ENCODE results near the gene SETDB2. TPM values are rescaled to one million over a fixed set of nuclear protein-coding genes. Genes with fewer than 3 reads are reported as not detected.

Gene SETDB2
- total RNA-seq, 1 donor, result 13.8 TPM

- Histone ChIP-seq H3K79me2 (ENCODE audit: insufficient read depth, low read length) (peaks cover 3% of the 10 kb centered on the region), H4K20me1 (ENCODE audit: insufficient read depth, low read length) (no peaks in the 10 kb centered on the region), H3K27me3 (ENCODE audit: insufficient read depth, low read length) (no peaks in the 10 kb centered on the region), H3K4me3 (ENCODE audit: insufficient read depth, low read length) (no peak overlapping the region), H2AFZ (ENCODE audit: low read length) (no peak overlapping the region), H3K36me3 (ENCODE audit: insufficient read depth, low read length) (no peaks in the 10 kb centered on the region), H3K9me3 (ENCODE audit: low read depth, low read length) (no peaks in the 10 kb centered on the region), H3K27ac (ENCODE audit: low read depth, low read length) (no peak overlapping the region), H3K4me1 (ENCODE audit: insufficient read depth, low read length) (peaks cover 6% of the 10 kb centered on the region), H3K4me2 (ENCODE audit: insufficient read depth, low read length) (no peak overlapping the region)
- no peak for TF ChIP-seq CTCF (IDR thresholded peaks at IDR 0.05; ENCODE audit: extremely low read depth, low read depth, low read length)
- no peak for DNase-seq (ENCODE audit: insufficient read length, low spot score, missing footprints)
Observed at GRCh38 chr13:49455007-49455398, 10.9 kb downstream of the SETDB2 start.

- TF ChIP-seq CTCF (IDR thresholded peaks at IDR 0.05; ENCODE audit: extremely low read depth, low read depth, low read length), result no peak
Observed at GRCh38 chr13:49456156-49456555, 12.1 kb downstream of the SETDB2 start.

GRCh38 chr13:49457221-49457620 lies 13.1 kb downstream of the SETDB2 start:
- H3K9me3 ChIP-seq (ENCODE audit: low read depth, low read length), result no peaks in the 10 kb centered on the region
- no peak overlapping the region for H3K27ac ChIP-seq (ENCODE audit: low read depth, low read length)
- TF ChIP-seq CTCF (IDR thresholded peaks at IDR 0.05; ENCODE audit: extremely low read depth, low read depth, low read length), result no peak
- DNase-seq (ENCODE audit: insufficient read length, low spot score, missing footprints), result no peak
- H4K20me1 ChIP-seq (ENCODE audit: insufficient read depth, low read length), result no peaks in the 10 kb centered on the region
- H3K79me2 ChIP-seq (ENCODE audit: insufficient read depth, low read length), result no peaks in the 10 kb centered on the region
- H3K4me1 ChIP-seq (ENCODE audit: insufficient read depth, low read length), result peaks cover 6% of the 10 kb centered on the region
- H3K4me3 ChIP-seq (ENCODE audit: insufficient read depth, low read length), result no peak overlapping the region
- H3K27me3 ChIP-seq (ENCODE audit: insufficient read depth, low read length), result no peaks in the 10 kb centered on the region
- no peak overlapping the region for H3K4me2 ChIP-seq (ENCODE audit: insufficient read depth, low read length)
- no peak overlapping the region for H2AFZ ChIP-seq (ENCODE audit: low read length)
- H3K36me3 ChIP-seq (ENCODE audit: insufficient read depth, low read length), result peaks cover 6% of the 10 kb centered on the region

More at GRCh38 chr13:49456156-49456555, 12.1 kb downstream of the SETDB2 start:
- H4K20me1 ChIP-seq (ENCODE audit: insufficient read depth, low read length), result no peaks in the 10 kb centered on the region
- no peaks in the 10 kb centered on the region for H3K79me2 ChIP-seq (ENCODE audit: insufficient read depth, low read length)
- no peak overlapping the region for H3K27ac ChIP-seq (ENCODE audit: low read depth, low read length)
- peaks cover 6% of the 10 kb centered on the region for H3K4me1 ChIP-seq (ENCODE audit: insufficient read depth, low read length)
- no peaks in the 10 kb centered on the region for H3K9me3 ChIP-seq (ENCODE audit: low read depth, low read length)
- no peaks in the 10 kb centered on the region for H3K27me3 ChIP-seq (ENCODE audit: insufficient read depth, low read length)
- H3K4me2 ChIP-seq (ENCODE audit: insufficient read depth, low read length), result no peak overlapping the region
- no peak for DNase-seq (ENCODE audit: insufficient read length, low spot score, missing footprints)
- no peak overlapping the region for H3K4me3 ChIP-seq (ENCODE audit: insufficient read depth, low read length)
- no peak overlapping the region for H2AFZ ChIP-seq (ENCODE audit: low read length)
- H3K36me3 ChIP-seq (ENCODE audit: insufficient read depth, low read length), result no peaks in the 10 kb centered on the region

- no peak for TF ChIP-seq CTCF (IDR thresholded peaks at IDR 0.05; ENCODE audit: extremely low read depth, low read depth, low read length)
- H4K20me1 ChIP-seq (ENCODE audit: insufficient read depth, low read length), result no peaks in the 10 kb centered on the region
- peaks cover 3% of the 10 kb centered on the region for H3K9me3 ChIP-seq (ENCODE audit: low read depth, low read length)
- H3K4me2 ChIP-seq (ENCODE audit: insufficient read depth, low read length), result no peak overlapping the region
- H3K36me3 ChIP-seq (ENCODE audit: insufficient read depth, low read length), result peaks cover 11% of the 10 kb centered on the region
- H3K4me3 ChIP-seq (ENCODE audit: insufficient read depth, low read length), result no peak overlapping the region
- no peaks in the 10 kb centered on the region for H3K79me2 ChIP-seq (ENCODE audit: insufficient read depth, low read length)
- no peak for DNase-seq (ENCODE audit: insufficient read length, low spot score, missing footprints)
- no peaks in the 10 kb centered on the region for H3K27me3 ChIP-seq (ENCODE audit: insufficient read depth, low read length)
- no peak overlapping the region for H3K27ac ChIP-seq (ENCODE audit: low read depth, low read length)
- H3K4me1 ChIP-seq (ENCODE audit: insufficient read depth, low read length), result peaks cover 6% of the 10 kb centered on the region
- H2AFZ ChIP-seq (ENCODE audit: low read length), result no peak overlapping the region
Observed at GRCh38 chr13:49459580-49459979, 15.5 kb downstream of the SETDB2 start.
